Breast epithelium (tissue), 4 donors: ENCODE data around the gene PPP2R3C. TPM values are rescaled to one million over a fixed set of nuclear protein-coding genes. Genes with fewer than 3 reads are reported as not detected.
"Not testable (repeated sequence)": the region's sequence is repeated elsewhere in the genome, so short reads cannot be mapped to it uniquely, and the experiment has no call there.

Experiments
- DNase-seq, 2 donors: peaks; one replicate each; pipeline ENCODE4 v3.0.0-alpha.2; 2019; ENCODE audit warnings: low spot score in 2 of 2
- H3K27ac ChIP-seq, 2 donors: fragments of 200-600 bp; sonication (generic) in 1 of 2; one replicate each; pipeline ENCODE4 v1.5.1; 2016 to 2019; ENCODE audit warnings: mild to moderate bottlenecking in 1 of 2
- H3K27me3 ChIP-seq, 2 donors: fragments of 200-600 bp; sonication (generic) in 1 of 2; one replicate each; pipeline versions ENCODE4 v1.5.1 to v1.6.0; 2017 to 2019; ENCODE audit warnings: control low read depth in 1 of 2, mild to moderate bottlenecking in 1 of 2
- H3K36me3 ChIP-seq: fragments of 200-600 bp; one replicate; pipeline ENCODE4 v1.5.1; 2019
- H3K4me1 ChIP-seq, 2 donors: fragments of 200-600 bp; sonication (generic); one replicate each; pipeline ENCODE4 v1.5.1; 2016 to 2019; ENCODE audit warnings: control low read depth in 1 of 2
- H3K4me3 ChIP-seq, 3 donors: fragments of 200-600 bp; sonication (generic); 1 replicate in 2 of 3; 2 replicates in 1 of 3; pipeline ENCODE4 v1.5.1; 2016 to 2019; ENCODE audit warnings: mild to moderate bottlenecking in 3 of 3, moderate library complexity in 2 of 3
- H3K9me3 ChIP-seq, 2 donors: fragments of 200-600 bp; sonication (generic) in 1 of 2; one replicate each; pipeline ENCODE4 v1.5.1; 2016 to 2019; ENCODE audit warnings: control low read depth in 1 of 2
- POLR2A ChIP-seq: fragments of 450-650 bp; IDR thresholded peaks from one replicate; pipeline ENCODE4 v1.6.1; 2016; ENCODE audit warnings: antibody characterized with exemption, mild to moderate bottlenecking, moderate library complexity
- POLR2AphosphoS5 ChIP-seq, 3 donors: sonication (generic); formaldehyde crosslinking; IDR thresholded peaks; one replicate each; pipeline ENCODE4 v1.6.1; 2017; ENCODE audit warnings: antibody characterized with exemption in 3 of 3
- intact Hi-C: fragments of 100-400 bp; cut with DNase I; formaldehyde crosslinking; loops from one replicate; pipeline ENCODE4 v1.15.1; 2023; ENCODE audit warnings: low total_unique reads
- total RNA-seq, 3 donors: library from RNA; depleted of rRNA; stranded (reverse); fragments of >200 nt; gene quantifications; one replicate each; pipeline ENCODE4 v1.1.0, GENCODE V29; 2016
- TF ChIP-seq, protein P1 (sequence below), 3 donors: fragments of 450-650 bp; IDR thresholded peaks; one replicate each; pipeline ENCODE4 v1.5.1; 2016 to 2017; ENCODE audit warnings: antibody characterized with exemption in 3 of 3, mild to moderate bottlenecking in 3 of 3, moderate library complexity in 3 of 3

Gene PPP2R3C
- total RNA-seq, 3 donors from 2014 or later: 28.2 to 32.1 (median 28.6) TPM

DNA sequence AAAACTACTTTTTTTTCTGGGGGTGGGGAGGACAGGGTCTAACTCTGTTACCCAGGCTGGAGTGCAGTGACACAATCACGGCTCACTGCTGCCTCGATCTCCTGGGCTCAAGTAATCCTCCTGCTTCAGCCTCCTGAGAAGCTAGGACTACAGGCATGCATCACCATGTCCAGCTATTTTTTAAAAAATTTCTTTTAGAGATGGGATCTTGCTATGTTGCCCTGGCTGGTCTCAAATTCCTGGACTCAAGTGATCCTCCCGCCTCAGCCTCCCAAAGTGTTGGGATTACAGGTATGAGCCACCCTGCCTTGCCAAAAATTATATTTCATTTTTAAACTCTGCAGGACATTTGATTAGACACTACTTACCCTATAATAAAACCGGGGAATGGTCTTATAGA lies 5.5 kb downstream of the PPP2R3C start:
- Histone ChIP-seq H3K36me3 (no peaks in the 10 kb centered on the region), H3K4me3 (no peak overlapping the region), H3K27me3 (no peaks in the 10 kb centered on the region), H3K27ac (no peak overlapping the region), H3K9me3 (no peaks in the 10 kb centered on the region), H3K4me1 (no peaks in the 10 kb centered on the region)
- DNase-seq: no peak
- no peak for TF ChIP-seq POLR2AphosphoS5 (IDR thresholded peaks at IDR 0.05)
- TF ChIP-seq, protein P1, sequence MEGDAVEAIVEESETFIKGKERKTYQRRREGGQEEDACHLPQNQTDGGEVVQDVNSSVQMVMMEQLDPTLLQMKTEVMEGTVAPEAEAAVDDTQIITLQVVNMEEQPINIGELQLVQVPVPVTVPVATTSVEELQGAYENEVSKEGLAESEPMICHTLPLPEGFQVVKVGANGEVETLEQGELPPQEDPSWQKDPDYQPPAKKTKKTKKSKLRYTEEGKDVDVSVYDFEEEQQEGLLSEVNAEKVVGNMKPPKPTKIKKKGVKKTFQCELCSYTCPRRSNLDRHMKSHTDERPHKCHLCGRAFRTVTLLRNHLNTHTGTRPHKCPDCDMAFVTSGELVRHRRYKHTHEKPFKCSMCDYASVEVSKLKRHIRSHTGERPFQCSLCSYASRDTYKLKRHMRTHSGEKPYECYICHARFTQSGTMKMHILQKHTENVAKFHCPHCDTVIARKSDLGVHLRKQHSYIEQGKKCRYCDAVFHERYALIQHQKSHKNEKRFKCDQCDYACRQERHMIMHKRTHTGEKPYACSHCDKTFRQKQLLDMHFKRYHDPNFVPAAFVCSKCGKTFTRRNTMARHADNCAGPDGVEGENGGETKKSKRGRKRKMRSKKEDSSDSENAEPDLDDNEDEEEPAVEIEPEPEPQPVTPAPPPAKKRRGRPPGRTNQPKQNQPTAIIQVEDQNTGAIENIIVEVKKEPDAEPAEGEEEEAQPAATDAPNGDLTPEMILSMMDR (IDR thresholded peaks at IDR 0.05): no peak
- TF ChIP-seq POLR2A: no peak
- intact Hi-C loops: no loop called here

DNA sequence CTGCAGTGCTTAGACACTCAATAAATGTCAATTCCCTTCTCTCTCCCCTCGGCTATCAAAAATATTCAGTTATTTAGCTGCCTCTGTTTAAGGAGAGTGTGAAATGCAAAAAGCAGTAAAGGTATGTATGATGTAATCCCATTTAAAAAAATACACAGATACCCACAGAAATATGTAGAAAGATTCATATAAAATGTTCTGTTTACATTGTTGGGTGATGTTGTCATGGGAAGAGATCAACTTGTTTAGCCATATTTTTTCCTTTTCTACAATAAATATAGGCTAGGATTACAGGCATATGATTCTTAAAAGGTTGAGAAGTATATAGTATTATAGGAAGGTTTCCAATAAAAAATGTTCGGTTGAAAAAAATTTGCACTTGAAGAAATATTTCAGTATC lies 7.8 kb downstream of the PPP2R3C start:
- no peak for TF ChIP-seq POLR2A
- TF ChIP-seq POLR2AphosphoS5 (IDR thresholded peaks at IDR 0.05): no peak
- TF ChIP-seq, protein P1 (IDR thresholded peaks at IDR 0.05): no peak
- no peak for DNase-seq
- no peak overlapping the region for H3K4me3 ChIP-seq
- H3K27me3 ChIP-seq: no peaks in the 10 kb centered on the region
- H3K36me3 ChIP-seq: no peaks in the 10 kb centered on the region
- intact Hi-C loops: loop anchor here (2.0 to 5.0 kb wide), 2 partner anchors 91 to 688 kb away; no protein-coding TSS in a partner anchor
- no peaks in the 10 kb centered on the region for H3K9me3 ChIP-seq
- no peaks in the 10 kb centered on the region for H3K4me1 ChIP-seq
- H3K27ac ChIP-seq: no peak overlapping the region

DNA sequence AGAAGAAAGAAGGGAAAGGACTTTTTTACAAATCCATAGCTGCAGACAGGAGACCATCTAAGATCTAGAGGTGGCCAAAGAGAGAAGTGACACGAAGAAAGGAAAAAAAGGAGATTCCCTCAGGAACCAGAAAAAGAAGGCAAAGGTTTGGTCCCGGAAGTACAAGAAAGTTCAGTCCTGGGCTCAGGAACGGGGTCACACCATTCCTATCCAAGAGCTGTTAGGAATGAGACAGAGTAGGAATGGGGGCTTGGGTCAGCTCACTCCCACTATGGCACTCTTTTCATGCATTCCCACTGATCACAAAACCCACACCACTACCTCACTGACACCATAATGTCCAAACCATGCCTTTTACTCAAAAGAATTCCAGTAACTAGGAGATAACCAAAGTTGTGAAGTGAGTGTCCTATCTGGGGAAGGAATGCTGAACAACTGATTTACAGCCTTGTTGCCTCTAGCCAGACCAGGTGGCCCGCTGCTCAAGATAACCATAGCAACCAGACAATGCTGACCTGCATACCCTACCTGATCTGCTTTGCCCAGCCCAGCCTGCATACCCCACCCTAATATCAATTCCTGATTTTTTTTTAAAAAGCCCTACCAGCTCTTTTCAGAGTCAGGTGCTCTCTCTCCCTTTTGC lies 8.4 kb downstream of the PPP2R3C start:
- no peaks in the 10 kb centered on the region for H3K4me1 ChIP-seq
- H3K9me3 ChIP-seq: no peaks in the 10 kb centered on the region
- H3K4me3 ChIP-seq: no peak overlapping the region
- DNase-seq: no peak
- TF ChIP-seq, protein P1 (IDR thresholded peaks at IDR 0.05): no peak
- no peak overlapping the region for H3K27ac ChIP-seq
- no peaks in the 10 kb centered on the region for H3K27me3 ChIP-seq
- intact Hi-C loops: loop anchor here (5.0 kb wide), 1 partner anchor 689 kb away; no protein-coding TSS in a partner anchor
- H3K36me3 ChIP-seq: no peaks in the 10 kb centered on the region

DNA sequence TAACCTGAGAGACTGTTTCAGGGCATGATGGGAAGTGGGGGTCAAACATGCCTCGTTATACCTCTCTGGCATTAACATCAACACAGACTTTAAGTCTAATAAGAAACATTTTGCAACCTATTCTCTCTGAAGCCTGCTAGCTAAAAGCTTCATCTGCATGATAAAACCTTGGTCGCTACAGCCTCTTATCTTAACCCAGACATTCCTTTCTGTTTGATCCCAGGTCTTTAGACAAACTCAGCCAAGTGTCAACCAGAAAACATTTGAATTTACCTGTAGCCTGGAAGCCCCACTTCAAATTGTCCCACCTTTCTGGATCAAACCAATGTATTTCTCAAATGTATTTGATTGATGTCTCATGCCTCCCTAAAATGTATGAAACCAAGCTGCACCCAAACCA lies 9.1 kb downstream of the PPP2R3C start:
- H3K4me3 ChIP-seq: no peak overlapping the region
- no peak for DNase-seq
- H3K27ac ChIP-seq: no peak overlapping the region
- no peaks in the 10 kb centered on the region for H3K27me3 ChIP-seq
- H3K4me1 ChIP-seq: no peaks in the 10 kb centered on the region
- H3K36me3 ChIP-seq: no peaks in the 10 kb centered on the region
- H3K9me3 ChIP-seq: no peaks in the 10 kb centered on the region
- TF ChIP-seq POLR2A (no peak), POLR2AphosphoS5 (IDR thresholded peaks at IDR 0.05) (no peak)
- TF ChIP-seq, protein P1 (IDR thresholded peaks at IDR 0.05): no peak
- intact Hi-C loops: loop anchor here (5.0 kb wide), 1 partner anchor 690 kb away; no protein-coding TSS in a partner anchor

DNA sequence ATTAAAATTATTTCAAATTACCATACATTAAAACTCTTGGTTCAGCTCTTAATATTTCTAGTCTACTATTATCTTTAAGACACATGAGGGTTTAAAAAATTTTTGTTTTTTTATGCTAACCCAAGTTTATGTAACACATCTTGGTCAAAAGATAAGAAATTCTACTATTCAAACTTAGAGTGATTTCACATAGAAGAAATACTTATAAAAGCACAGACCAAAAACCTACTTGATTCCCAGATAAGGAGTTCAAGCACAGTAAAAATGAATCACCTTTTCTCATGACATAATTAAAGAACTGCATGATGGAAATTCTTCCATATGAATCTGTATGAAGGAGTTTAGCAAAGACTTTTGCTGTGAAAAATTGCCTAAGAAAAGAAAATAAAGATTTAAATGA lies 13.9 kb downstream of the PPP2R3C start:
- intact Hi-C loops: no loop called here
- H3K27ac ChIP-seq: no peak overlapping the region

DNA sequence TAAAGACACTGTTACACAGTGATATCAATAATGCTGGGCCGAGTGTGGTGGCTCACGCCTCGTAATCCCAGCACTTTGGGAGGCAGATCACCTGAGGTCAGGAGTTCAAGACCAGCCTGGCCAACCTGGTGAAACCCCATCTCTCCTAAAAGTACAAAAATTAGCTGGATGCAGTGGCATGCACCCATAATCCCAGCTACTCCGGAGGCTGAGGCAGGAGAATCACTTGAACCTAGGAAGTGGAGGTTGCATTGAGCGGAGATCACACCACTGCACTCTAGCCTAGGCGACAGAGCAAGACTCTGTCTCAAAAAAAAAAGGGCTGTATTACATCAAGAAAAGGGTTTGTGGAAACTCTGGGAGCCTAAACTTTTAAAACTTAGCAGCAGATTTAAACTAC lies 27.1 kb downstream of the PPP2R3C start:
- H3K9me3 ChIP-seq, H3K27ac ChIP-seq, H3K4me3 ChIP-seq, DNase-seq, H3K36me3 ChIP-seq, H3K4me1 ChIP-seq, intact Hi-C loops, H3K27me3 ChIP-seq: not testable (repeated sequence)

More for the DNA sequence above, 13.9 kb downstream of the PPP2R3C start:
- no peaks in the 10 kb centered on the region for H3K9me3 ChIP-seq
- H3K4me3 ChIP-seq: no peak overlapping the region
- no peak for DNase-seq
- TF ChIP-seq POLR2AphosphoS5 (IDR thresholded peaks at IDR 0.05) (no peak), POLR2A (no peak)
- TF ChIP-seq, protein P1 (IDR thresholded peaks at IDR 0.05): no peak
- no peaks in the 10 kb centered on the region for H3K27me3 ChIP-seq
- H3K36me3 ChIP-seq: no peaks in the 10 kb centered on the region
- no peaks in the 10 kb centered on the region for H3K4me1 ChIP-seq
